ENCODE data around the gene ZBTB24.

ZBTB24 gene

GRCh38 chr6:109496036-109496772 lies 13.2 kb upstream of the ZBTB24 start:
- Histone ChIP-seq H3K9me3 (ENCODE audit: low read length) (no peaks in the 10 kb centered on the region), H3K9ac (ENCODE audit: low read length) (no peak overlapping the region), H3K27ac (ENCODE audit: low read depth, low read length) (no peak overlapping the region), H3K27me3 (ENCODE audit: control insufficient read depth in 1 of 2, insufficient read depth in 2 of 2, low read length in 2 of 2) (no peaks in the 10 kb centered on the region), H3K4me3 (ENCODE audit: low read depth in 1 of 2, low read length in 2 of 2) (no peak overlapping the region), H3K4me1 (ENCODE audit: insufficient read depth, low read length) (no peaks in the 10 kb centered on the region), H3K36me3 (ENCODE audit: insufficient read depth, low read length) (no peaks in the 10 kb centered on the region)

- Histone ChIP-seq H3K36me3 (ENCODE audit: insufficient read depth, low read length) (no peaks in the 10 kb centered on the region), H3K27ac (ENCODE audit: low read depth, low read length) (no peak overlapping the region), H3K9me3 (ENCODE audit: low read length) (no peaks in the 10 kb centered on the region), H3K9ac (ENCODE audit: low read length) (no peak overlapping the region), H3K4me3 (ENCODE audit: low read depth in 1 of 2, low read length in 2 of 2) (no peak overlapping the region), H3K4me1 (ENCODE audit: insufficient read depth, low read length) (no peaks in the 10 kb centered on the region), H3K27me3 (ENCODE audit: control insufficient read depth in 1 of 2, insufficient read depth in 2 of 2, low read length in 2 of 2) (no peaks in the 10 kb centered on the region)
These were observed 10.8 kb upstream of the ZBTB24 start for GRCh38 chr6:109493865-109494264.

GRCh38 chr6:109491207-109491938 lies 8.4 kb upstream of the ZBTB24 start:
- Histone ChIP-seq H3K27ac (ENCODE audit: low read depth, low read length) (no peak overlapping the region), H3K4me1 (ENCODE audit: insufficient read depth, low read length) (no peaks in the 10 kb centered on the region), H3K9me3 (ENCODE audit: low read length) (no peaks in the 10 kb centered on the region), H3K36me3 (ENCODE audit: insufficient read depth, low read length) (no peaks in the 10 kb centered on the region), H3K9ac (ENCODE audit: low read length) (no peak overlapping the region), H3K27me3 (ENCODE audit: control insufficient read depth in 1 of 2, insufficient read depth in 2 of 2, low read length in 2 of 2) (no peaks in the 10 kb centered on the region), H3K4me3 (ENCODE audit: low read depth in 1 of 2, low read length in 2 of 2) (no peak overlapping the region)

GRCh38 chr6:109490713-109491112 lies 7.7 kb upstream of the ZBTB24 start:
- H3K9ac ChIP-seq (ENCODE audit: low read length): no peak overlapping the region
- H3K36me3 ChIP-seq (ENCODE audit: insufficient read depth, low read length): no peaks in the 10 kb centered on the region
- H3K9me3 ChIP-seq (ENCODE audit: low read length): no peaks in the 10 kb centered on the region
- H3K27ac ChIP-seq (ENCODE audit: low read depth, low read length): no peak overlapping the region
- no peaks in the 10 kb centered on the region for H3K27me3 ChIP-seq (ENCODE audit: control insufficient read depth in 1 of 2, insufficient read depth in 2 of 2, low read length in 2 of 2)
- H3K4me3 ChIP-seq (ENCODE audit: low read depth in 1 of 2, low read length in 2 of 2): no peak overlapping the region
- no peaks in the 10 kb centered on the region for H3K4me1 ChIP-seq (ENCODE audit: insufficient read depth, low read length)

GRCh38 chr6:109488001-109488400 lies 5.0 kb upstream of the ZBTB24 start:
- no peak overlapping the region for H3K27ac ChIP-seq (ENCODE audit: low read depth, low read length)
- H3K27me3 ChIP-seq (ENCODE audit: control insufficient read depth in 1 of 2, insufficient read depth in 2 of 2, low read length in 2 of 2): no peaks in the 10 kb centered on the region
- H3K4me1 ChIP-seq (ENCODE audit: insufficient read depth, low read length): no peaks in the 10 kb centered on the region
- H3K9ac ChIP-seq (ENCODE audit: low read length): no peak overlapping the region
- H3K4me3 ChIP-seq (ENCODE audit: low read depth in 1 of 2, low read length in 2 of 2): no peak overlapping the region
- no peaks in the 10 kb centered on the region for H3K36me3 ChIP-seq (ENCODE audit: insufficient read depth, low read length)
- no peaks in the 10 kb centered on the region for H3K9me3 ChIP-seq (ENCODE audit: low read length)

GRCh38 chr6:109486068-109486467 lies 3.0 kb upstream of the ZBTB24 start:
- H3K9me3 ChIP-seq (ENCODE audit: low read length): no peaks in the 10 kb centered on the region
- no peak overlapping the region for H3K9ac ChIP-seq (ENCODE audit: low read length)
- no peak overlapping the region for H3K27ac ChIP-seq (ENCODE audit: low read depth, low read length)
- no peak overlapping the region for H3K4me3 ChIP-seq (ENCODE audit: low read depth in 1 of 2, low read length in 2 of 2)
- peaks cover 9% of the 10 kb centered on the region for H3K36me3 ChIP-seq (ENCODE audit: insufficient read depth, low read length)
- H3K4me1 ChIP-seq (ENCODE audit: insufficient read depth, low read length): peaks cover 11% of the 10 kb centered on the region
- H3K27me3 ChIP-seq (ENCODE audit: control insufficient read depth in 1 of 2, insufficient read depth in 2 of 2, low read length in 2 of 2): no peaks in the 10 kb centered on the region

- no peak overlapping the region for H3K27ac ChIP-seq (ENCODE audit: low read depth, low read length)
- H3K9me3 ChIP-seq (ENCODE audit: low read length): no peaks in the 10 kb centered on the region
- H3K4me3 ChIP-seq (ENCODE audit: low read depth in 1 of 2, low read length in 2 of 2): no peak overlapping the region
- peaks cover 16% of the 10 kb centered on the region for H3K36me3 ChIP-seq (ENCODE audit: insufficient read depth, low read length)
- H3K4me1 ChIP-seq (ENCODE audit: insufficient read depth, low read length): peaks cover 18% of the 10 kb centered on the region
- H3K9ac ChIP-seq (ENCODE audit: low read length): no peak overlapping the region
- H3K27me3 ChIP-seq (ENCODE audit: control insufficient read depth in 1 of 2, insufficient read depth in 2 of 2, low read length in 2 of 2): no peaks in the 10 kb centered on the region
These were observed 2.4 kb upstream of the ZBTB24 start for GRCh38 chr6:109485266-109485935.

GRCh38 chr6:109484122-109484521 lies 1.1 kb upstream of the ZBTB24 start:
- Histone ChIP-seq H3K4me1 (ENCODE audit: insufficient read depth, low read length) (peaks cover 26% of the 10 kb centered on the region), H3K27ac (ENCODE audit: low read depth, low read length) (no peak overlapping the region), H3K9ac (ENCODE audit: low read length) (no peak overlapping the region), H3K36me3 (ENCODE audit: insufficient read depth, low read length) (peaks cover 16% of the 10 kb centered on the region), H3K27me3 (ENCODE audit: control insufficient read depth in 1 of 2, insufficient read depth in 2 of 2, low read length in 2 of 2) (no peaks in the 10 kb centered on the region), H3K9me3 (ENCODE audit: low read length) (no peaks in the 10 kb centered on the region), H3K4me3 (ENCODE audit: low read depth in 1 of 2, low read length in 2 of 2) (peak overlapping the region in 1 of 2 donors; percentile 58)

- peaks cover 16% of the 10 kb centered on the region for H3K36me3 ChIP-seq (ENCODE audit: insufficient read depth, low read length)
- H3K9ac ChIP-seq (ENCODE audit: low read length): no peak overlapping the region
- H3K27me3 ChIP-seq (ENCODE audit: control insufficient read depth in 1 of 2, insufficient read depth in 2 of 2, low read length in 2 of 2): no peaks in the 10 kb centered on the region
- H3K4me3 ChIP-seq (ENCODE audit: low read depth in 1 of 2, low read length in 2 of 2): peak overlapping the region; percentile 36 to 58
- H3K4me1 ChIP-seq (ENCODE audit: insufficient read depth, low read length): peaks cover 31% of the 10 kb centered on the region
- no peak overlapping the region for H3K27ac ChIP-seq (ENCODE audit: low read depth, low read length)
- H3K9me3 ChIP-seq (ENCODE audit: low read length): no peaks in the 10 kb centered on the region
These were observed 677 bp upstream of the ZBTB24 start for GRCh38 chr6:109483735-109484057.

GRCh38 chr6:109480993-109481480 lies 2.0 kb downstream of the ZBTB24 start:
- H3K4me3 ChIP-seq (ENCODE audit: low read depth in 1 of 2, low read length in 2 of 2): peak overlapping the region in 1 of 2 donors; percentile 84
- H3K9ac ChIP-seq (ENCODE audit: low read length): no peak overlapping the region
- H3K27me3 ChIP-seq (ENCODE audit: control insufficient read depth in 1 of 2, insufficient read depth in 2 of 2, low read length in 2 of 2): no peaks in the 10 kb centered on the region
- peaks cover 42% of the 10 kb centered on the region for H3K4me1 ChIP-seq (ENCODE audit: insufficient read depth, low read length)
- no peak overlapping the region for H3K27ac ChIP-seq (ENCODE audit: low read depth, low read length)
- no peaks in the 10 kb centered on the region for H3K9me3 ChIP-seq (ENCODE audit: low read length)
- peaks cover 32% of the 10 kb centered on the region for H3K36me3 ChIP-seq (ENCODE audit: insufficient read depth, low read length)

GRCh38 chr6:109478841-109479624 lies 4.0 kb downstream of the ZBTB24 start:
- H3K27ac ChIP-seq (ENCODE audit: low read depth, low read length): no peak overlapping the region
- H3K9me3 ChIP-seq (ENCODE audit: low read length): no peaks in the 10 kb centered on the region
- peaks cover 42% of the 10 kb centered on the region for H3K4me1 ChIP-seq (ENCODE audit: insufficient read depth, low read length)
- peaks cover 43% of the 10 kb centered on the region for H3K36me3 ChIP-seq (ENCODE audit: insufficient read depth, low read length)
- no peak overlapping the region for H3K9ac ChIP-seq (ENCODE audit: low read length)
- no peaks in the 10 kb centered on the region for H3K27me3 ChIP-seq (ENCODE audit: control insufficient read depth in 1 of 2, insufficient read depth in 2 of 2, low read length in 2 of 2)
- no peak overlapping the region for H3K4me3 ChIP-seq (ENCODE audit: low read depth in 1 of 2, low read length in 2 of 2)

Measured in muscle layer of colon (tissue), 2 donors.